HG03139 (cell line): ENCODE data around the gene ABHD11.
"Not testable (repeated sequence)": the region's sequence is repeated elsewhere in the genome, so short reads cannot be mapped to it uniquely, and the experiment has no call there.

Experiments
- ATAC-seq: cut with Tn5 transposase; IDR thresholded peaks from one replicate; pipeline ENCODE4 v1.9.1; 2021; ENCODE audit not compliant: unreplicated experiment

The ABHD11 gene

GRCh38 chr7:73719806-73720169, 18.8 kb downstream of the ABHD11 start:
- ATAC-seq: peak; percentile 10

GRCh38 chr7:73718905-73719805, 19.4 kb downstream of the ABHD11 start, which contains the start of gene STX1A:
STX1A (minus strand) TSS chr7:73719669; CDS start chr7:73719631, 38 bp downstream.
- ATAC-seq: peak; percentile 42

GRCh38 chr7:73718438-73718881, 20.1 kb downstream of the ABHD11 start:
- ATAC-seq: no peak

- ATAC-seq: no peak
These were observed 20.6 kb downstream of the ABHD11 start for GRCh38 chr7:73717991-73718405.

- no peak for ATAC-seq
These were observed 21.4 kb downstream of the ABHD11 start for GRCh38 chr7:73717025-73717807.

GRCh38 chr7:73716318-73716890, 22.2 kb downstream of the ABHD11 start:
- no peak for ATAC-seq

- ATAC-seq: no peak
These were observed 22.8 kb downstream of the ABHD11 start for GRCh38 chr7:73715648-73716317.

GRCh38 chr7:73713319-73713718, 25.3 kb downstream of the ABHD11 start:
- not testable (repeated sequence) for ATAC-seq

GRCh38 chr7:73712773-73713172, 25.8 kb downstream of the ABHD11 start:
- ATAC-seq: no peak

- no peak for ATAC-seq
These were observed 29.5 kb downstream of the ABHD11 start for GRCh38 chr7:73708961-73709549.

- ATAC-seq: no peak
These were observed 31.5 kb downstream of the ABHD11 start for GRCh38 chr7:73707045-73707631.

- ATAC-seq: no peak
These were observed 32.2 kb downstream of the ABHD11 start for GRCh38 chr7:73706126-73707044.

GRCh38 chr7:73705551-73705920, 33.1 kb downstream of the ABHD11 start:
- no peak for ATAC-seq

- ATAC-seq: no peak
These were observed 33.7 kb downstream of the ABHD11 start for GRCh38 chr7:73704640-73705550.

GRCh38 chr7:73703757-73704639, 34.6 kb downstream of the ABHD11 start:
- no peak for ATAC-seq

- ATAC-seq: no peak
These were observed 35.4 kb downstream of the ABHD11 start for GRCh38 chr7:73703225-73703624.

- no peak for ATAC-seq
These were observed 35.9 kb downstream of the ABHD11 start for GRCh38 chr7:73702665-73703064.
